OCI-LY7 (cell line): Measurements from ENCODE around the gene HIVEP3. TPM values are rescaled to one million over a fixed set of nuclear protein-coding genes. Genes with fewer than 3 reads are reported as not detected.

Experiments
- BruUV-seq: library from RNA; stranded (reverse); fragments of 400-500 nt; replicated peaks from 2 replicates; lab custom pipeline; 2021; lab: Mats Ljungman, UMichigan
- CTCF ChIA-PET: fragments of 300-600 bp; sonication (Branson Sonifier 250); formaldehyde crosslinking; loops from one replicate; lab custom pipeline; 2022; ENCODE audit warnings: antibody characterized with exemption; ENCODE audit not compliant: unreplicated experiment; lab: Charles Lee
- POLR2A ChIA-PET: fragments of 300-600 bp; sonication (Branson Sonifier 250); formaldehyde crosslinking; loops from one replicate; lab custom pipeline; 2022; ENCODE audit warnings: antibody characterized with exemption; lab: Charles Lee
- DNase-seq: peaks from one replicate; pipeline ENCODE4 v3.0.0-alpha.2; 2015; ENCODE audit warnings: low spot score
- H2AFZ ChIP-seq: fragments of 200-600 bp; sonication (generic), shearing (Covaris generic); 2 replicates; pipeline ENCODE4 v1.6.1; 2014; ENCODE audit warnings: mild to moderate bottlenecking, antibody characterized with exemption, low read length, moderate library complexity
- H3K27ac ChIP-seq: fragments of 200-600 bp; sonication (generic); 2 replicates; pipeline ENCODE4 v1.5.1; 2014; ENCODE audit warnings: mixed run types, low read depth, mild to moderate bottlenecking, moderate library complexity, low read length, inconsistent platforms; ENCODE audit not compliant: poor library complexity, severe bottlenecking
- H3K36me3 ChIP-seq: fragments of 200-600 bp; sonication (generic); 2 replicates; pipeline ENCODE4 v1.6.1; 2014; ENCODE audit warnings: mild to moderate bottlenecking, antibody characterized with exemption, low read length, moderate library complexity, mixed read lengths; ENCODE audit not compliant: insufficient read depth
- H3K4me1 ChIP-seq: fragments of 200-600 bp; sonication (generic); 2 replicates; pipeline ENCODE4 v1.5.1; 2014; ENCODE audit warnings: mild to moderate bottlenecking, low read length; ENCODE audit not compliant: insufficient read depth, poor library complexity, severe bottlenecking
- H3K4me2 ChIP-seq: fragments of 200-600 bp; sonication (generic); 2 replicates; pipeline ENCODE4 v1.6.1; 2014; ENCODE audit warnings: mild to moderate bottlenecking, low read length
- H3K4me3 ChIP-seq: fragments of 200-600 bp; sonication (generic); 2 replicates; pipeline ENCODE4 v1.5.1; 2014; ENCODE audit warnings: mild to moderate bottlenecking, low read depth, low read length; ENCODE audit not compliant: poor library complexity, severe bottlenecking
- H3K79me2 ChIP-seq: fragments of 200-600 bp; sonication (generic); 2 replicates; pipeline ENCODE4 v1.6.1; 2016; ENCODE audit warnings: low read depth, mild to moderate bottlenecking, low read length, moderate library complexity, mixed read lengths; ENCODE audit not compliant: insufficient read depth
- H3K9me2 ChIP-seq: fragments of 200-600 bp; sonication (generic); 2 replicates; pipeline ENCODE4 v1.6.1; 2016; ENCODE audit warnings: mild to moderate bottlenecking, low read length, mixed read lengths; ENCODE audit not compliant: insufficient read depth
- H3K9me3 ChIP-seq: fragments of 200-600 bp; sonication (generic); 2 replicates; pipeline ENCODE4 v1.6.1; 2014; ENCODE audit warnings: mild to moderate bottlenecking, mixed run types, low read length, mixed read lengths
- H4K20me1 ChIP-seq: fragments of 200-600 bp; sonication (generic); 2 replicates; pipeline ENCODE4 v1.6.1; 2014; ENCODE audit warnings: mild to moderate bottlenecking, antibody characterized with exemption, low read length, moderate library complexity, mixed read lengths; ENCODE audit not compliant: insufficient read depth
- EZH2phosphoT487 ChIP-seq: fragments of 200-600 bp; sonication (generic); IDR thresholded peaks from 2 replicates; pipeline ENCODE4 v1.6.1; 2018; ENCODE audit warnings: low read depth, borderline replicate concordance, mild to moderate bottlenecking, mixed run types, antibody characterized with exemption, low read length, moderate library complexity, mixed read lengths
- intact Hi-C: fragments of 100-400 bp; cut with micrococcal nuclease; formaldehyde crosslinking; loops from one replicate; pipeline ENCODE4 v1.10.0; 2022; ENCODE audit not compliant: unreplicated experiment
- total RNA-seq, 2 experiments: library from RNA; depleted of rRNA in 1 of 2; stranded (reverse); fragments of >200 nt in 1 of 2; shearing (Covaris generic) in 1 of 2; gene quantifications; 2 replicates each; pipeline ENCODE4 v1.2.3, GENCODE V29; 2014 to 2022
- TF ChIP-seq, protein P1 (sequence below): fragments of 200-600 bp; sonication (generic); conservative IDR thresholded peaks from 2 replicates; pipeline ENCODE4 v1.5.1; 2014; ENCODE audit warnings: mild to moderate bottlenecking, antibody characterized with exemption, low read length, moderate library complexity, mixed read lengths

The HIVEP3 gene
- total RNA-seq, 2 experiments from 2014 or later: 0.53 to 0.60 TPM

DNA sequence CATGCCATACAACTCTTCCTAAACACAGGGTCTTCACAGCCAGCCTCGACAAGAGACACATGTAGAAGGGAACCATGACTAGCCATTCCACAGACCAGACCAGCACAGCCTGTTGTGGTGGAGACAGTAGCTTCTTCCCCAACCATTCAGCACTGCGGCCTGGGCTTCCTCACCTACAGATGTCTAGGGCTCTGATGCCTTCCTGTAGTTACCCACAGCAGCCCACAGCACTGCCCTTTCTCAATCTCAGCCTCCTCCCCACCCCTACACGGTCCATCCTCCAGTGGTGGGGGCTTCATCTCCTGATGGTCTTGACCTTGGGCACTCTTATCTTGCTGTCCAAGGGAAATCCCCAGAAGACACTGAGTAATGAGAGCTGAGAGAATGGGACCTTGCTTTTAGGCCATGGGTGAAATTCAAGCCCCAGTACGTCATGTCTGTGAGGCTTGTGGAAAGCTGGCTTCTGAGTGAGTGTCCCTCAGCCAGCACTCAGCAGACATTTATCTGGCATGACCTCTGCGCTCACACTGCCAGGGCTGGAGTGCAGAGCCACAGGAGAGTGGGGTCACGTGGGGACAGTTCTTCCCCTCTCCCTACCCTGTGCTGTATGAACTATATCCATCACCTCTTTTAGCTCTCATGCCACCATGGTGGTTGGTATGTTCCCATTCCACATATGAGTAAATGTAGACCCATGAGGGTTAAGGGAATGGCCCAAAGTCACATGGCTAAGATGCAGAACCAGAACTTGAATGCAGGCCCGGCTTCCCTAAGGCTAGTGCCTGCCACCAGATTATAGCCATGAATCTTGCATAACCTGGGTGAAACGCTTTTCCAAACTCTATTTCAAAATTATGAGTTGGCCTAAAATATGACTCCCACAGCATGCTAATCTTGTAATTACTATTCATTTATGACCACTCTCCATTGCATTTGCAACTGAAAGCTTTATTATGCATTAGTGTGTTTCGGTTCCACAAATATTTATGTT is 104.7 kb downstream of the HIVEP3 start:
- no peaks in the 10 kb centered on the region for H3K9me3 ChIP-seq
- no peak for TF ChIP-seq EZH2phosphoT487
- TF ChIP-seq, protein P1, sequence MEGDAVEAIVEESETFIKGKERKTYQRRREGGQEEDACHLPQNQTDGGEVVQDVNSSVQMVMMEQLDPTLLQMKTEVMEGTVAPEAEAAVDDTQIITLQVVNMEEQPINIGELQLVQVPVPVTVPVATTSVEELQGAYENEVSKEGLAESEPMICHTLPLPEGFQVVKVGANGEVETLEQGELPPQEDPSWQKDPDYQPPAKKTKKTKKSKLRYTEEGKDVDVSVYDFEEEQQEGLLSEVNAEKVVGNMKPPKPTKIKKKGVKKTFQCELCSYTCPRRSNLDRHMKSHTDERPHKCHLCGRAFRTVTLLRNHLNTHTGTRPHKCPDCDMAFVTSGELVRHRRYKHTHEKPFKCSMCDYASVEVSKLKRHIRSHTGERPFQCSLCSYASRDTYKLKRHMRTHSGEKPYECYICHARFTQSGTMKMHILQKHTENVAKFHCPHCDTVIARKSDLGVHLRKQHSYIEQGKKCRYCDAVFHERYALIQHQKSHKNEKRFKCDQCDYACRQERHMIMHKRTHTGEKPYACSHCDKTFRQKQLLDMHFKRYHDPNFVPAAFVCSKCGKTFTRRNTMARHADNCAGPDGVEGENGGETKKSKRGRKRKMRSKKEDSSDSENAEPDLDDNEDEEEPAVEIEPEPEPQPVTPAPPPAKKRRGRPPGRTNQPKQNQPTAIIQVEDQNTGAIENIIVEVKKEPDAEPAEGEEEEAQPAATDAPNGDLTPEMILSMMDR: no peak
- H3K36me3 ChIP-seq: no peaks in the 10 kb centered on the region
- H4K20me1 ChIP-seq: no peaks in the 10 kb centered on the region
- intact Hi-C loops: no loop called here
- no peaks in the 10 kb centered on the region for H3K4me1 ChIP-seq
- no peak overlapping the region for H3K4me3 ChIP-seq
- no peak overlapping the region for H3K4me2 ChIP-seq
- no peak overlapping the region for H2AFZ ChIP-seq
- no peak for DNase-seq
- H3K9me2 ChIP-seq: no peaks in the 10 kb centered on the region
- no peak overlapping the region for H3K27ac ChIP-seq
- POLR2A ChIA-PET: no interaction called here
- CTCF ChIA-PET: no interaction called here
- no peaks in the 10 kb centered on the region for H3K79me2 ChIP-seq
- BruUV-seq: no TSS peak

DNA sequence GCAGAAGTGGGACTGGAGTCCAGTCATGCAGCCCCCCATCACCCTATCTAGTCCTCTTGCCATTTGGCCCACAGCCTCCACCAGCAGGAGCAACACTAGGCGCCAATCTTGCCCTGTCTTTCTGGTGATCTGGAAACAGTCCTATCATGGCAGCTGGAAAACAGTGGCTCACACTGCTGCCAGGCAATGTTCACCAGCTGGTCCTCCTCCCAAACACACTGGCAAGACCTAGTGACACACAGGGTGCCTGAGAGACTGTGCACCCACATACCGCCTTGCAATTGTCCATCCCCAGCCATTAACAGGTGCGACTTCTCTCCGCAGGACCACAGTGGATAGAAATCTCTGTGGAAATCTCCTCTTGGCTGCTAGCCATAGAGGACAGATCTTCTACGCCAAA is 105.5 kb downstream of the HIVEP3 start:
- intact Hi-C loops: no loop called here
- no peak overlapping the region for H3K4me2 ChIP-seq
- no peak for DNase-seq
- H3K36me3 ChIP-seq: no peaks in the 10 kb centered on the region
- H3K9me2 ChIP-seq: no peaks in the 10 kb centered on the region
- TF ChIP-seq, protein P1: no peak
- no peak for TF ChIP-seq EZH2phosphoT487
- BruUV-seq: no TSS peak
- no peak overlapping the region for H3K4me3 ChIP-seq
- H2AFZ ChIP-seq: no peak overlapping the region
- no peak overlapping the region for H3K27ac ChIP-seq
- H3K79me2 ChIP-seq: no peaks in the 10 kb centered on the region
- no peaks in the 10 kb centered on the region for H3K9me3 ChIP-seq
- H4K20me1 ChIP-seq: no peaks in the 10 kb centered on the region
- CTCF ChIA-PET: no interaction called here
- H3K4me1 ChIP-seq: no peaks in the 10 kb centered on the region
- POLR2A ChIA-PET: no interaction called here

DNA sequence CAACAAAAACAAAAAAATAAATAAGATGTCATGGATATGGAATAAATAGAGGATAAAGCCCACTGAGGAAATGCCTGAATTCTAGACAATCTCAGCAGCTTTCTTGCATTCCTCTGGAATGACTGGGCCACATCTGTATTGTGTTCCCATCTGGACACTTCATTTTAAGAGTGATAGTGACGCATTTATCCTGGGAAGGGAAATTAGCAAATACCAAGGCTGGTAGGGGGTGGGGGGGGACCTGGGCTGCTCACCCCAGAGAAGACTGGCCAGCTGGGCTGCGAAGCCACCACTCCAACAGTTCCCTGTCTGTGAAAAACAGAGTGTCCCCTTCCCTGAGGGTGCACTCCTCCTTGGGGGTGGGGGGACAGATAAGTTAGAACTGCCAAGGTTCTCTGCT is 106.3 kb downstream of the HIVEP3 start:
- no peak overlapping the region for H2AFZ ChIP-seq
- intact Hi-C loops: no loop called here
- no peaks in the 10 kb centered on the region for H3K9me2 ChIP-seq
- no peaks in the 10 kb centered on the region for H3K9me3 ChIP-seq
- no peaks in the 10 kb centered on the region for H3K36me3 ChIP-seq
- no TSS peak for BruUV-seq
- POLR2A ChIA-PET: no interaction called here
- TF ChIP-seq, protein P1: no peak
- TF ChIP-seq EZH2phosphoT487: no peak
- H3K4me1 ChIP-seq: no peaks in the 10 kb centered on the region
- no peak overlapping the region for H3K4me2 ChIP-seq
- CTCF ChIA-PET: no interaction called here
- no peak overlapping the region for H3K4me3 ChIP-seq
- no peaks in the 10 kb centered on the region for H4K20me1 ChIP-seq
- H3K79me2 ChIP-seq: no peaks in the 10 kb centered on the region
- H3K27ac ChIP-seq: no peak overlapping the region
- DNase-seq: no peak
